Peyer's patch (tissue), 4 donors: ENCODE measurements around the gene PHPT1. TPM values are rescaled to one million over a fixed set of nuclear protein-coding genes. Genes with fewer than 3 reads are reported as not detected.

Experiments
- DNase-seq, 3 donors: peaks; one replicate each; pipeline ENCODE4 v3.0.0-alpha.2; 2017 to 2019
- H3K27ac ChIP-seq, 4 donors: fragments of 200-600 bp; sonication (generic); one replicate each; pipeline ENCODE4 v1.5.1; 2016 to 2019
- H3K27me3 ChIP-seq, 2 donors: fragments of 200-600 bp; sonication (generic); one replicate each; pipeline ENCODE4 v1.5.1; 2019
- H3K36me3 ChIP-seq, 3 donors: fragments of 200-600 bp; sonication (generic); one replicate each; pipeline ENCODE4 v1.5.1; 2016 to 2019
- H3K4me1 ChIP-seq, 4 donors: fragments of 200-600 bp; sonication (generic); one replicate each; pipeline ENCODE4 v1.5.1; 2016 to 2019
- H3K4me3 ChIP-seq, 4 donors: fragments of 200-600 bp; sonication (generic); 1 replicate in 3 of 4; 2 replicates in 1 of 4; pipeline ENCODE4 v1.5.1; 2016 to 2019; ENCODE audit warnings: mild to moderate bottlenecking in 1 of 4
- H3K9me3 ChIP-seq, 4 donors: fragments of 200-600 bp; sonication (generic); one replicate each; pipeline ENCODE4 v1.5.1; 2016 to 2019; ENCODE audit warnings: mild to moderate bottlenecking in 1 of 4
- CTCF ChIP-seq, 6 experiments: fragments of 450-650 bp in 4 of 6; fragments of 200-600 bp in 2 of 6; sonication (generic) in 1 of 6; IDR thresholded peaks; one replicate each; pipeline ENCODE4 v1.5.1; 2017 to 2019; ENCODE audit warnings: antibody characterized with exemption in 6 of 6, mild to moderate bottlenecking in 3 of 6, moderate library complexity in 1 of 6
- POLR2A ChIP-seq, 2 donors: fragments of 450-650 bp; IDR thresholded peaks; one replicate each; pipeline ENCODE4 v1.5.1; 2017; ENCODE audit warnings: antibody characterized with exemption in 2 of 2, mild to moderate bottlenecking in 2 of 2, moderate library complexity in 2 of 2
- total RNA-seq, 4 donors: library from RNA; depleted of rRNA; stranded (reverse); fragments of >200 nt; gene quantifications; one replicate each; pipeline ENCODE4 v1.1.0, GENCODE V29; 2016

Gene PHPT1
- total RNA-seq, 4 donors from 2014 or later: 66.0 to 120 (median 96.5) TPM

GRCh38 chr9:136804509-136805206 is 44.6 kb upstream of the PHPT1 start:
- Histone ChIP-seq H3K4me1 (peaks cover 0 to 47% (median 25%) of the 10 kb centered on the region in 4 donors), H3K36me3 (no peaks in the 10 kb centered on the region), H3K4me3 (no peak overlapping the region), H3K9me3 (no peaks in the 10 kb centered on the region), H3K27me3 (no peaks in the 10 kb centered on the region), H3K27ac (no peak overlapping the region)
- TF ChIP-seq POLR2A (IDR thresholded peaks at IDR 0.05) (no peak), CTCF (IDR thresholded peaks at IDR 0.05) (no peak)
- peak in 1 of 3 donors; percentile 45 for DNase-seq

GRCh38 chr9:136805207-136805740 is 43.9 kb upstream of the PHPT1 start:
- H3K36me3 ChIP-seq: no peaks in the 10 kb centered on the region
- no peak overlapping the region for H3K27ac ChIP-seq
- DNase-seq: no peak
- no peak overlapping the region for H3K4me3 ChIP-seq
- H3K27me3 ChIP-seq: no peaks in the 10 kb centered on the region
- no peak for TF ChIP-seq CTCF (IDR thresholded peaks at IDR 0.05)
- TF ChIP-seq POLR2A (IDR thresholded peaks at IDR 0.05): no peak
- H3K9me3 ChIP-seq: no peaks in the 10 kb centered on the region
- peaks cover under 1 to 47% (median 23%) of the 10 kb centered on the region in 4 donors for H3K4me1 ChIP-seq

- H3K4me3 ChIP-seq: no peak overlapping the region
- no peaks in the 10 kb centered on the region for H3K27me3 ChIP-seq
- no peak overlapping the region for H3K27ac ChIP-seq
- DNase-seq: peak in 1 of 3 donors; percentile 40
- H3K36me3 ChIP-seq: peaks cover 0 to 4% (median 0%) of the 10 kb centered on the region in 3 donors
- TF ChIP-seq POLR2A (IDR thresholded peaks at IDR 0.05) (no peak), CTCF (IDR thresholded peaks at IDR 0.05) (no peak)
- H3K9me3 ChIP-seq: no peaks in the 10 kb centered on the region
- H3K4me1 ChIP-seq: peaks cover 6 to 47% (median 19%) of the 10 kb centered on the region in 4 donors
Measured at GRCh38 chr9:136806067-136806466, 43.1 kb upstream of the PHPT1 start.

- DNase-seq: peak in 1 of 3 donors; percentile 51
- Histone ChIP-seq H3K4me3 (peak overlapping the region; percentile 94 to 100 (median 99)), H3K27me3 (no peaks in the 10 kb centered on the region), H3K4me1 (peaks cover 6 to 44% (median 17%) of the 10 kb centered on the region in 4 donors), H3K27ac (peak overlapping the region in 3 of 4 donors; percentile 84 to 97 (median 92)), H3K9me3 (no peaks in the 10 kb centered on the region), H3K36me3 (peaks cover 0 to 6% (median 0%) of the 10 kb centered on the region in 3 donors)
- TF ChIP-seq CTCF (IDR thresholded peaks at IDR 0.05) (no peak), POLR2A (IDR thresholded peaks at IDR 0.05) (no peak)
Measured at GRCh38 chr9:136806631-136807201, 42.5 kb upstream of the PHPT1 start.

- Histone ChIP-seq H3K4me3 (peak within 1 kb of the TSS; percentile 94 to 100 (median 99)), H3K27ac (peak within 1 kb of the TSS; percentile 84 to 97 (median 90)), H3K36me3 (peaks cover 0 to 7% (median 0%) of the 10 kb centered on the region in 3 donors), H3K27me3 (no peaks in the 10 kb centered on the region), H3K4me1 (peaks cover 6 to 44% (median 17%) of the 10 kb centered on the region in 4 donors), H3K9me3 (no peaks in the 10 kb centered on the region)
- DNase-seq: peak; percentile 68 to 89 (median 88)
- TF ChIP-seq POLR2A (IDR thresholded peaks at IDR 0.05) (peak; percentile 61 to 83), CTCF (IDR thresholded peaks at IDR 0.05) (no peak)
Measured at GRCh38 chr9:136807281-136808074, 41.7 kb upstream of the PHPT1 start, which contains the start of gene RABL6. RABL6 (plus strand) TSS chr9:136807948; CDS start chr9:136808197, 249 bp downstream.
